Tibial nerve (tissue), 4 donors: ENCODE data around the gene TJP1. TPM values are rescaled to one million over a fixed set of nuclear protein-coding genes. Genes with fewer than 3 reads are reported as not detected.
"Not testable (repeated sequence)": the region's sequence is repeated elsewhere in the genome, so short reads cannot be mapped to it uniquely, and the experiment has no call there.

Experiments used
- DNase-seq, 2 donors: peaks; one replicate each; pipeline ENCODE4 v3.0.0-alpha.2; 2019; ENCODE audit warnings: low spot score in 2 of 2
- H3K27ac ChIP-seq, 4 donors: fragments of 200-600 bp; sonication (generic) in 3 of 4; one replicate each; pipeline ENCODE4 v1.5.1; 2017 to 2019; ENCODE audit warnings: mild to moderate bottlenecking in 1 of 4
- H3K27me3 ChIP-seq, 2 donors: fragments of 200-600 bp; sonication (generic) in 1 of 2; one replicate each; pipeline versions ENCODE4 v1.5.1 to v1.6.0; 2017 to 2019
- H3K36me3 ChIP-seq, 3 donors: fragments of 200-600 bp; sonication (generic); one replicate each; pipeline ENCODE4 v1.5.1; 2018 to 2019
- H3K4me1 ChIP-seq, 4 donors: fragments of 200-600 bp; sonication (generic) in 3 of 4; one replicate each; pipeline ENCODE4 v1.5.1; 2017 to 2019
- H3K4me3 ChIP-seq, 4 donors: fragments of 200-600 bp; sonication (generic) in 3 of 4; one replicate each; pipeline ENCODE4 v1.5.1; 2017 to 2019; ENCODE audit warnings: mild to moderate bottlenecking in 1 of 4, moderate library complexity in 1 of 4
- H3K9me3 ChIP-seq, 4 donors: fragments of 200-600 bp; sonication (generic) in 3 of 4; one replicate each; pipeline ENCODE4 v1.5.1; 2017 to 2019
- EP300 ChIP-seq, 2 donors: sonication (generic); formaldehyde crosslinking; IDR thresholded peaks; one replicate each; pipeline ENCODE4 v1.6.1; 2017; ENCODE audit warnings: antibody characterized with exemption in 2 of 2, mild to moderate bottlenecking in 1 of 2
- POLR2A ChIP-seq, 2 donors: fragments of 450-650 bp; IDR thresholded peaks; one replicate each; pipeline ENCODE4 v1.6.1; 2017; ENCODE audit warnings: antibody characterized with exemption in 2 of 2, mild to moderate bottlenecking in 2 of 2, moderate library complexity in 2 of 2
- WGBS, 2 donors: methylation state at CpG; one replicate each; pipeline ENCODE4 v1.1.5; 2018; 5-methylcytosine and 5-hydroxymethylcytosine counted together
- total RNA-seq, 4 donors: library from RNA; depleted of rRNA; stranded (reverse); fragments of >200 nt; gene quantifications; one replicate each; pipeline ENCODE4 v1.1.0, GENCODE V29; 2016
- TF ChIP-seq, protein P1 (sequence below), 5 experiments: fragments of 200-600 bp in 3 of 5; fragments of 450-650 bp in 2 of 5; sonication (generic) in 3 of 5; IDR thresholded peaks; one replicate each; pipeline ENCODE4 v1.5.1; 2016 to 2019; ENCODE audit warnings: antibody characterized with exemption in 5 of 5, mild to moderate bottlenecking in 3 of 5, moderate library complexity in 2 of 5

TJP1 gene
- total RNA-seq, 4 donors from 2014 or later: 163 to 416 (median 403) TPM

DNA sequence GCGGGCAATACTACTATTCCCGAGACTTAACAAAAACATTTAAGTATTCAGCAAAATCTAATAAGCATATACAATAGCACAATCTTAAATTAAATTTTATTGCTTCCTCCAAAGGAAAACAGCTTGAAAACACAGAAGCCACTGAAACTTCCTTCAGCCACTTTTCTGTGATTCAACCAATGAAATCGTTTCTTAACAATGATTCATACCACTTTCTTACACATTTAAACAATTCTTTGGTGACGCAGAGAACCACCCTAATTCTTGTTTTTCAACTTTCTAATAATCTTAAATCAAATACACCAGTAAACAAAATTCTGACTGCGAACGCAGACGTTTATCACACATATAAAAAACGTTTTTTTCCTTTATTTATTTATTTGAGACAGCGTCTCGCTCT is 4.1 kb downstream of the TJP1 start:
- 78 to 82% methylated on average over 10 of the region's 10 CpGs for WGBS, 2 donors
- Histone ChIP-seq H3K27ac (no peak overlapping the region), H3K4me1 (peaks cover 0 to 58% (median 2%) of the 10 kb centered on the region in 4 donors), H3K27me3 (no peaks in the 10 kb centered on the region), H3K9me3 (peaks cover 0 to 4% (median 0%) of the 10 kb centered on the region in 4 donors), H3K36me3 (no peaks in the 10 kb centered on the region), H3K4me3 (peak overlapping the region in 1 of 4 donors; percentile 85)
- TF ChIP-seq POLR2A (IDR thresholded peaks at IDR 0.05) (no peak), EP300 (IDR thresholded peaks at IDR 0.05) (no peak)
- TF ChIP-seq, protein P1, sequence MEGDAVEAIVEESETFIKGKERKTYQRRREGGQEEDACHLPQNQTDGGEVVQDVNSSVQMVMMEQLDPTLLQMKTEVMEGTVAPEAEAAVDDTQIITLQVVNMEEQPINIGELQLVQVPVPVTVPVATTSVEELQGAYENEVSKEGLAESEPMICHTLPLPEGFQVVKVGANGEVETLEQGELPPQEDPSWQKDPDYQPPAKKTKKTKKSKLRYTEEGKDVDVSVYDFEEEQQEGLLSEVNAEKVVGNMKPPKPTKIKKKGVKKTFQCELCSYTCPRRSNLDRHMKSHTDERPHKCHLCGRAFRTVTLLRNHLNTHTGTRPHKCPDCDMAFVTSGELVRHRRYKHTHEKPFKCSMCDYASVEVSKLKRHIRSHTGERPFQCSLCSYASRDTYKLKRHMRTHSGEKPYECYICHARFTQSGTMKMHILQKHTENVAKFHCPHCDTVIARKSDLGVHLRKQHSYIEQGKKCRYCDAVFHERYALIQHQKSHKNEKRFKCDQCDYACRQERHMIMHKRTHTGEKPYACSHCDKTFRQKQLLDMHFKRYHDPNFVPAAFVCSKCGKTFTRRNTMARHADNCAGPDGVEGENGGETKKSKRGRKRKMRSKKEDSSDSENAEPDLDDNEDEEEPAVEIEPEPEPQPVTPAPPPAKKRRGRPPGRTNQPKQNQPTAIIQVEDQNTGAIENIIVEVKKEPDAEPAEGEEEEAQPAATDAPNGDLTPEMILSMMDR (IDR thresholded peaks at IDR 0.05): no peak
- DNase-seq: no peak

DNA sequence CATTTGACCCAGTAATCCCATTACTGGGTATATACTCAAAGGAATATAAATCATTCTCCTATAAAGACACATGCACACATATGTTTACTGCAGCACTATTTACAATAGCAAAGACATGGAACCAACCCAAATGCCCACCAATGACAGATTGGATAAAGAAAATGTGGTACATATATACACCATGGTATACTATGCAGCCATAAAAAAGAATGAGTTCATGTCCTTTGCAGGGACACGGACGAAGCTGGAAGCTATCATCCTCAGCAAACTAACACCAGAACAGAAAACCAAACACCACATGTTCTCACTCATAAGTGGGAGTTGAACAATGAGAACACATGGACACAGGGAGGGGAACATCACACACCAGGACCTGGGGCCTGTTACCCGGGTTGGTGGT is 4.8 kb downstream of the TJP1 start:
- not testable (repeated sequence) for H3K27ac ChIP-seq, H3K36me3 ChIP-seq, DNase-seq, H3K9me3 ChIP-seq, H3K4me3 ChIP-seq, H3K27me3 ChIP-seq
- 82 to 91% methylated on average over 3 of the region's 3 CpGs for WGBS, 2 donors
- H3K4me1 ChIP-seq: peaks cover 0 to 62% (median 6%) of the 10 kb centered on the region in 4 donors

DNA sequence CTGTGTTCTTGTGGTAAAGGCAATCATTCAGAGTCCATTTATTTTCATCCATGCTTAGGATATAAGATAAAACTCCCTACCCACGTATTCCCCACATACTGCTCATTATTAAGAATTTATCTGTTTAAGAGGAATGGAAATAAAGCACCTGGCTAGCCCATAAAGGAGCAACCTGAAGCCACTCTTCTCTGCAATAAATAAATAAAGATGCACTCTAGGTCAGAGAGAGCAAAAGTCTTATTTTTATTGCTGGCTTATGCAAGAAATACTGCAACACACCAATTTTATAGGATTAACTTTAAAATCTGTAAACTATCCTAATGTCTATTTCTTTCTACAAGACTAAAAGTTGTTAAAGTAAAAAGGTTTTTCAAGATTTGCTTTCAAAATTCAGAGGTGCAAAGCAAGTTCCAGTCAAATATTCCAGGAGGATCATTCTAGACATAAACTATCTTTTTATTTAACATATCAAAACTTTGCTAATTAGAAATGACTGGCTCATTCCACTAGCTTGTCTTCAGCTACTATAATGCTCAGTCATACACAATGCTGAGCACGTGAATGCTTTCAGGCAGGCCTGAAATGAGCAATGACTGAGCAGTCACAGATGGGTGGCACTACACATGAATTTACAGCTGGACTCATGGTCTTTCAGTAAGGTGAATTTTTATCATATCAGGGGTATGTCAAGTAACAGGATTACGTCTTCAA is 7.1 kb downstream of the TJP1 start:
- TF ChIP-seq EP300 (IDR thresholded peaks at IDR 0.05) (no peak), POLR2A (IDR thresholded peaks at IDR 0.05) (no peak)
- TF ChIP-seq, protein P1 (IDR thresholded peaks at IDR 0.05): no peak
- DNase-seq: no peak
- Histone ChIP-seq H3K4me1 (peaks cover 0 to 72% (median 7%) of the 10 kb centered on the region in 4 donors), H3K27me3 (no peaks in the 10 kb centered on the region), H3K27ac (no peak overlapping the region), H3K4me3 (no peak overlapping the region), H3K9me3 (peaks cover 0 to 4% (median 0%) of the 10 kb centered on the region in 4 donors), H3K36me3 (no peaks in the 10 kb centered on the region)
- WGBS, 2 donors: 61 to 62% methylated on average over 3 of the region's 3 CpGs

DNA sequence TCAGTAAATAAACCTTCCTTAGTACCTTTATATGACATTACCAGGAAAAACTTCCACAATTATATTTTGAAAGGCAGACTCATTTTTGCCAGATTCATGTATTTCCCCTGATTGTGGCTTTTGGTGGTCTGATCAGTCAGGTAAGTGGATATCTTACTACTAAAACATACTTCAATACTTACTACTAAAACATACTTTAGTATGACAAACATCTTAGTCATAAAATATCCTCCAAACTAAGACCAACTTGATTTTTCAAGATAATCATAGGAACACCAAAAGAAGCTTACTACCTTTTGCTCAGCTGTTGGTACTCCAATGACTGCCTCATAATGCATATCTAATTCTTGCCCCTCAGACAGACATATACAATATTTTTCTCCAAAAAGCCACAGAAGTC is 9.3 kb downstream of the TJP1 start:
- Histone ChIP-seq H3K36me3 (no peaks in the 10 kb centered on the region), H3K4me1 (peaks cover 0 to 58% (median 5%) of the 10 kb centered on the region in 4 donors), H3K27ac (no peak overlapping the region), H3K4me3 (no peak overlapping the region), H3K27me3 (no peaks in the 10 kb centered on the region), H3K9me3 (peaks cover 0 to 4% (median 0%) of the 10 kb centered on the region in 4 donors)
- DNase-seq: no peak
- TF ChIP-seq EP300 (IDR thresholded peaks at IDR 0.05): no peak
- TF ChIP-seq, protein P1 (IDR thresholded peaks at IDR 0.05): no peak
- no peak for TF ChIP-seq POLR2A (IDR thresholded peaks at IDR 0.05)

DNA sequence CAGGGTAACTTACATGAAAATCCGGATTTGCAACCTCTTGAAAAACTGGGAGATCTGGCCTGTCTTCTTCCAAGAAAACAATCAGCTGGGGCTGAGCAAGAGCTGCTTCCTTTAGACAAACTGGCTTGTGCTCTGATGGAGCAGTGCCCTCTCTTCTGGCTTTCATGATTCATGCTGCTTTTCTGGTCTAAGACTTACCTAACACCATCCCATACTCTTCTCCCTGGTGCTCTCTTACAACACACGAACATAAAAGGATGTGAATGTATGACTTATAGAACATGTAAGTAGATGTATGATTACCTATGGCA is 9.9 kb downstream of the TJP1 start:
- no peak for DNase-seq
- Histone ChIP-seq H3K27ac (no peak overlapping the region), H3K4me1 (peaks cover 0 to 58% (median 5%) of the 10 kb centered on the region in 4 donors), H3K4me3 (no peak overlapping the region), H3K27me3 (no peaks in the 10 kb centered on the region), H3K36me3 (no peaks in the 10 kb centered on the region), H3K9me3 (peaks cover 0 to 4% (median 0%) of the 10 kb centered on the region in 4 donors)
- 51 to 56% methylated on average over 2 of the region's 2 CpGs for WGBS, 2 donors
- TF ChIP-seq POLR2A (IDR thresholded peaks at IDR 0.05) (no peak), EP300 (IDR thresholded peaks at IDR 0.05) (no peak)
- TF ChIP-seq, protein P1 (IDR thresholded peaks at IDR 0.05): no peak
